Left ventricle myocardium inferior (tissue), 1 donor: Measurements from ENCODE around the gene RAB9A. TPM values are rescaled to one million over a fixed set of nuclear protein-coding genes. Genes with fewer than 3 reads are reported as not detected.
A peak's percentile ranks its signal among the peaks of the same experiment; 100 is the strongest.
"Not testable (repeated sequence)": the region's sequence is repeated elsewhere in the genome, so short reads cannot be mapped to it uniquely, and the experiment has no call there.

Experiments
- DNase-seq: peaks from one replicate; pipeline ENCODE4 v3.0.0-alpha.2; 2020
- H3K27ac ChIP-seq: fragments of 200-600 bp; replicated peaks from 2 replicates; pipeline ENCODE4 v1.8.0; 2021
- H3K27me3 ChIP-seq: fragments of 200-600 bp; 2 replicates; pipeline ENCODE4 v1.8.0; 2021; ENCODE audit warnings: low read depth
- H3K36me3 ChIP-seq: fragments of 200-600 bp; 2 replicates; pipeline ENCODE4 v1.8.0; 2021
- H3K4me1 ChIP-seq: fragments of 200-600 bp; 2 replicates; pipeline ENCODE4 v1.8.0; 2021
- H3K4me3 ChIP-seq: fragments of 200-600 bp; 2 replicates; pipeline ENCODE4 v1.8.0; 2021; ENCODE audit warnings: mild to moderate bottlenecking, moderate library complexity
- H3K9me3 ChIP-seq: fragments of 200-600 bp; replicated peaks from 2 replicates; pipeline ENCODE4 v1.8.0; 2021
- intact Hi-C: fragments of 100-400 bp; cut with micrococcal nuclease; formaldehyde crosslinking; loops from one replicate; pipeline ENCODE4 v1.11.0; 2022
- long read RNA-seq: library from polyadenylated mRNA; unstranded; transcript quantifications from one replicate; pipeline ENCODE4 v2.0.0, GENCODE V29; 2021
- total RNA-seq: library from RNA; stranded (reverse); fragmentation: NEBNext Ultra II Directional; extraction: Animal tissue kit (Norgen Biotek cat#: 25700); gene quantifications from one replicate; pipeline ENCODE4 v1.2.1, GENCODE V29; 2021
- TF ChIP-seq, protein P1 (sequence below): fragments of 200-600 bp; IDR thresholded peaks from 2 replicates; pipeline ENCODE4 v1.8.0; 2021; ENCODE audit warnings: antibody characterized with exemption, mild to moderate bottlenecking, borderline replicate concordance
- donor health status: DM: no; HTN: yes; CAD: no; lungs with severe emphysema.

The RAB9A gene, protein sequence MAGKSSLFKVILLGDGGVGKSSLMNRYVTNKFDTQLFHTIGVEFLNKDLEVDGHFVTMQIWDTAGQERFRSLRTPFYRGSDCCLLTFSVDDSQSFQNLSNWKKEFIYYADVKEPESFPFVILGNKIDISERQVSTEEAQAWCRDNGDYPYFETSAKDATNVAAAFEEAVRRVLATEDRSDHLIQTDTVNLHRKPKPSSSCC
- 22.2 TPM for total RNA-seq
- long read RNA-seq, transcript RAB9A-202 (3 exons, 2,039 nt) = major isoform, 14 of 18 reads
- long read RNA-seq, partial matches to known transcripts = 0 of 18 reads
- long read RNA-seq, other reads (novel, unspliced or antisense) = 1 of 18 reads

DNA sequence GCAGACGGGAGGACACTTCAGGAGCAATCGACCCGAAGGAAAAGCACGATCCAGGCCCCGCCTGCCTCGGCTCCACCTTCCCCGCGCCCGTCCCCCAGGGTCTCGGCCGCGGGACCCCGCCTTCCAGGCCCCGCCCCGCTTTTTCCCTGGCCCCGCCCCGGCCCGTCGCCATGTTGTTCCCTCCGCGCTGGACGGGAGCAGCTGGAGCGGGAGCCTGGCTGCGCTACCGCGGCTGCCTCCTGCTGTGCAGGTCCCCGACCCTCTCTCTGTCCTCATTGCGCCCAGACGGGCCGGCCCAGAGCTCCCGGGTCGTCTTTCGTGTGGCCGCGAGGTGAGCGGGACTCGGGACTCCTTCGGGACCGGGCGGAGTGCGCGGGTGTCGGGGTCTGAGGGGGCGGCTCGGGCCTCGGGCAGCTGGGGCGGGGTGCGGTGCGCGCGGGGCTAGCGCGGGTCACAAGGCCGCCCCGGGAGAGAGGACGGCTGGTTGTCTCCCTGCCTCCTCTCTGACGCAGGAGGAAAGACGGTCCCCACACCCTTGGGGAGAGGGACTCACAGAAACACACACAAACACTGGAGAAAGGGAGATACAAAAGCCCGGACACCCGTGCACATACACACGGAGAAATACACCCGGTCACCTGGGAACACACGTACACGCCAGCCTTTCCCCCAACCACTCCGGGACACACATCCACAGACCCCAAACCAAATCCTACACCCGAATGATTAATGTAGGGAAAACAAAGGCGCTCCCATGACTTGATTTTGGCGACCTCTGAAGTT is at the start of gene RAB9A:
TSS of gene RAB9A (plus strand) at position 171 of the 783 bp plus-strand sequence. CDS start 19,619 bp downstream, outside the sequence.
- H3K27me3 ChIP-seq = no peaks in the 10 kb centered on the region
- H3K4me3 ChIP-seq = peak within 1 kb of the TSS; percentile 79
- TF ChIP-seq, protein P1, sequence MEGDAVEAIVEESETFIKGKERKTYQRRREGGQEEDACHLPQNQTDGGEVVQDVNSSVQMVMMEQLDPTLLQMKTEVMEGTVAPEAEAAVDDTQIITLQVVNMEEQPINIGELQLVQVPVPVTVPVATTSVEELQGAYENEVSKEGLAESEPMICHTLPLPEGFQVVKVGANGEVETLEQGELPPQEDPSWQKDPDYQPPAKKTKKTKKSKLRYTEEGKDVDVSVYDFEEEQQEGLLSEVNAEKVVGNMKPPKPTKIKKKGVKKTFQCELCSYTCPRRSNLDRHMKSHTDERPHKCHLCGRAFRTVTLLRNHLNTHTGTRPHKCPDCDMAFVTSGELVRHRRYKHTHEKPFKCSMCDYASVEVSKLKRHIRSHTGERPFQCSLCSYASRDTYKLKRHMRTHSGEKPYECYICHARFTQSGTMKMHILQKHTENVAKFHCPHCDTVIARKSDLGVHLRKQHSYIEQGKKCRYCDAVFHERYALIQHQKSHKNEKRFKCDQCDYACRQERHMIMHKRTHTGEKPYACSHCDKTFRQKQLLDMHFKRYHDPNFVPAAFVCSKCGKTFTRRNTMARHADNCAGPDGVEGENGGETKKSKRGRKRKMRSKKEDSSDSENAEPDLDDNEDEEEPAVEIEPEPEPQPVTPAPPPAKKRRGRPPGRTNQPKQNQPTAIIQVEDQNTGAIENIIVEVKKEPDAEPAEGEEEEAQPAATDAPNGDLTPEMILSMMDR = no peak
- peak; percentile 87 for DNase-seq
- no peaks in the 10 kb centered on the region for H3K36me3 ChIP-seq
- intact Hi-C loops = no loop called here
- H3K4me1 ChIP-seq = peaks cover 43% of the 10 kb centered on the region
- no peaks in the 10 kb centered on the region for H3K9me3 ChIP-seq
- H3K27ac ChIP-seq = peak within 1 kb of the TSS; percentile 95

DNA sequence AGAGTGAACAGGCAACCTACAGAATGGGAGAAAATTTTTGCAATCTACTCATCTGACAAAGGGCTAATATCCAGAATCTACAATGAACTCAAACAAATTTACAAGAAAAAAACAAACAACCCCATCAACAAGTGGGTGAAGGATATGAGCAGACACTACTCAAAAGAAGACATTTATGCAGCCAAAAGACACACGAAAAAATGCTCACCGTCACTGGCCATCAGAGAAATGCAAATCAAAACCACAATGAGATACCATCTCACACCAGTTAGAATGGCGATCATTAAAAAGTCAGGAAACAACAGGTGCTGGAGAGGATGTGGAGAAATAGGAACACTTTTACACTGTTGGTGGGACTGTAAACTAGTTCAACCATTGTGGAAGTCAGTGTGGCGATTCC is 47.2 kb upstream of the RAB9A start:
- H3K27ac ChIP-seq, H3K36me3 ChIP-seq, DNase-seq, H3K4me1 ChIP-seq, H3K9me3 ChIP-seq, H3K27me3 ChIP-seq, H3K4me3 ChIP-seq, intact Hi-C loops: not testable (repeated sequence)

DNA sequence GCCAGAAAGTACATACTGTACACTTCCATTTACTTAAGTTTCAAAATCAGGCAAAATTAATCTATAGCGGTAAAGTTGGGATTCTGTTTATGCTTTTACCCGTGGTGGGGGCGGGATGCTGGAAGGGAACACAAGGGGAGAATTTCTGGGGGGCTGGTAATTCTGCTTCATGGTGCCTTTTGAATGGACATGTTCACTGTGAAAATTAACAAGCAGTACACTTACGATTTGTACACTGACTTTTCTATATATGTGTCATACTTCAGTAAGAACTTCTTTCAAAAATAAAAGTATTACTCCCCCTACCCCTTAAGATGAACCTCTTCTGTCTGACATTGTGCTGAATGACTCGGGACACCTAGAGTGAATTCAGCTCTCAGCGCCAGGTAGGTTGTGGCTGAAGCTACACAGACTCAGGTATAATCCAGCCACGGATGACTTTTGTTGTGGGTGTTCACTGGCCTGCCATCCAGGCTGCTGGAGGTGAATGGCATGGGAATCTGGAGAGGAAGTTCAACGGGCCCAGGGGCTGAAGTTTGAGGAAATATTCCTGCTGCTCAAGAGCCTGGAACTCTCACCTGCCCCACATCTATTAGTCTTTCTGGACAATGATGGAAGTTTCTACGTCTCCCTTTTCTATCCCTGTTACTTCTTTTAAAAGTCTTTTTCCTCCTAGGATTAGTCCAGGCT is 43.3 kb upstream of the RAB9A start:
- Histone ChIP-seq H3K4me3 (no peak overlapping the region), H3K27me3 (no peaks in the 10 kb centered on the region), H3K4me1 (peaks cover 9% of the 10 kb centered on the region), H3K27ac (no peak overlapping the region), H3K9me3 (no peaks in the 10 kb centered on the region), H3K36me3 (no peaks in the 10 kb centered on the region)
- TF ChIP-seq, protein P1 = no peak
- DNase-seq = no peak
- intact Hi-C loops = loop anchor here (5.0 kb wide), 1 partner anchor 138 kb away; no protein-coding TSS in a partner anchor

DNA sequence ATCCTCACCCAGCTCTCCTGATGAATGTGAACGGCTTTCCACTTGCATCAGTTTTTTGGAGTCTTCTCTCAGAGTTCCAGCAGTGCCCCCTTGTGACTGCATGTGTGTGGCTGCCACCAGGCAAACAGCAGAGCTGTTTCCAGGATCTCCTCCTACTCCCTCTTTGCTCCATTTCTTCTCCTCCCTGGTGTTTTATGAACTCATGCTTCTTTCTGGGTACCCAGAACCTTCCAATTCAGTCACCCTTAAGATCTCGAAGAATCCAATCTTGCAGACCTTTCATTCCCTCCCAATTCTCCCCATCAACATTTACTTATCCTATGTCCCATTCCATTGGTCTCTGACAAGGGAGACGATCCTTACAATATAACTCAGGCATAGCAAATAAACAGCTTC is 42.8 kb upstream of the RAB9A start:
- peaks cover 9% of the 10 kb centered on the region for H3K4me1 ChIP-seq
- H3K36me3 ChIP-seq = no peaks in the 10 kb centered on the region
- TF ChIP-seq, protein P1 = peak; percentile 76
- intact Hi-C loops = loop anchor here (5.0 kb wide), 1 partner anchor 139 kb away; no protein-coding TSS in a partner anchor
- no peaks in the 10 kb centered on the region for H3K9me3 ChIP-seq
- no peak overlapping the region for H3K4me3 ChIP-seq
- no peaks in the 10 kb centered on the region for H3K27me3 ChIP-seq
- no peak overlapping the region for H3K27ac ChIP-seq
- DNase-seq = peak; percentile 39

DNA sequence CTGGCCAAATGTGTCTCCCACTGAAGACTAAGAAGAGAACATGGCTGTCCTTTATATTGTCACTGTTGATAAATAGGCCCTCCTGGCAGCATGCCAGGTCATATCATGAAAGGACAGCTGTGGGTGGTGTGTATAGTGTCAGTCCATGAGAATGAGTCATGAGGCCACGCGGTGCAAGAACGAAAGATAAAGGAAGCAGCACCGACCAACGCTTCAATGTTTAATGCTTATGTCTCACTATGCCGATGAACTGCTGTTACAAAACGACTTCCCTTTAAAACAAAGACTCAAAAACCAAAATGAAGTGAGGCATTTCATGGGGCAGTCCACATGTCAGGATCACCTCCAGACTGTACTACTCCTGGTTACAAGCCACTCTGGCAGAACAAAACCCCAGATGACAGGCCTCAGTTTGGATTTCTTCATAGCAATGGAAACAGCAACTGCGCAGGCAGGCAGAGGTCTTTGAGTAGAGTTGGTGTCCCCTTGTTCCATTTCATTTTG is 41.2 kb upstream of the RAB9A start:
- no peaks in the 10 kb centered on the region for H3K27me3 ChIP-seq
- H3K4me1 ChIP-seq = peaks cover 14% of the 10 kb centered on the region
- no peaks in the 10 kb centered on the region for H3K36me3 ChIP-seq
- intact Hi-C loops = loop anchor here (5.0 kb wide), 1 partner anchor 140 kb away; no protein-coding TSS in a partner anchor
- peak overlapping the region; percentile 50 for H3K27ac ChIP-seq
- no peak overlapping the region for H3K4me3 ChIP-seq
- TF ChIP-seq, protein P1 = no peak
- peak; percentile 20 for DNase-seq
- H3K9me3 ChIP-seq = no peaks in the 10 kb centered on the region

DNA sequence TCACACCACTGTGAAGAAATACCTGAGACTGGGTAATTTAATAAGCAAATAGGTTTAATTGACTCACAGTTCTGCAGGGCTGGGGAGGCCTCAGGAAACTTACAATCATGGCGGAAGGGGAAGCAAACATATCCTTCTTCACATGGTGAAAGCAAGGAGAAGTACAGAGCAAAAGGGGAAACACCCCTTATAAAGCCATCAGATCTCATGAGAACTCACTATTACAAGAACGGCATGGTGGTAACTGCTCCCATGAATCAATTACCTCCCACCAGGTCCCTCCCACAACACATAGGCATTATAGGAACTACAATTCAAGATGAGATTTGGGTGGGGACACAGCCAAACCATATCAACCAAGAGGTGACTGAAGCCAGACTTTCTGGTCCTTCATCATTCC is 40.6 kb upstream of the RAB9A start:
- peaks cover 14% of the 10 kb centered on the region for H3K4me1 ChIP-seq
- H3K36me3 ChIP-seq, H3K27me3 ChIP-seq, DNase-seq, H3K4me3 ChIP-seq, H3K9me3 ChIP-seq, H3K27ac ChIP-seq: not testable (repeated sequence)
- intact Hi-C loops = loop anchor here (5.0 kb wide), 1 partner anchor 141 kb away; no protein-coding TSS in a partner anchor
